Pancreas (tissue), 10 donors: ENCODE measurements around the gene RYR1. TPM values are rescaled to one million over a fixed set of nuclear protein-coding genes. Genes with fewer than 3 reads are reported as not detected.
"Not testable (repeated sequence)": the region's sequence is repeated elsewhere in the genome, so short reads cannot be mapped to it uniquely, and the experiment has no call there.

Experiments
- ATAC-seq, 4 donors: fragments of 200-7000 bp; cut with Tn5 transposase; one replicate each; pipeline versions ENCODE4 v1.8.0 to v1.9.1; 2020; ENCODE audit warnings: mild to moderate bottlenecking in 4 of 4, moderate library complexity in 4 of 4
- DNase-seq, 6 donors: peaks; one replicate each; pipeline ENCODE4 v3.0.0-alpha.2; 2020
- FAIRE-seq: peaks from 2 replicates; lab custom pipeline; 2012; peaks lifted over from hg19 to GRCh38; lab: Jason Lieb, UNC
- H3K27ac ChIP-seq, 4 donors: fragments of 200-600 bp; sonication (generic); 1 replicate in 3 of 4; 2 replicates in 1 of 4; pipeline versions ENCODE4 v1.5.0 to v1.8.0; 2020
- H3K27me3 ChIP-seq, 4 donors: fragments of 200-600 bp; one replicate each; pipeline ENCODE4 v1.8.0; 2021
- H3K36me3 ChIP-seq, 3 donors: fragments of 200-600 bp; sonication (generic) in 1 of 3; one replicate each; pipeline versions ENCODE4 v1.5.0 to v1.8.0; 2020 to 2021
- H3K4me1 ChIP-seq, 3 donors: fragments of 200-600 bp; one replicate each; pipeline ENCODE4 v1.8.0; 2021
- H3K4me3 ChIP-seq, 4 donors: fragments of 200-600 bp; sonication (generic) in 2 of 4; one replicate each; pipeline versions ENCODE4 v1.5.0 to v1.8.0; 2020 to 2021
- H3K9me3 ChIP-seq, 4 donors: fragments of 200-600 bp; one replicate each; pipeline ENCODE4 v1.8.0; 2021
- CTCF ChIP-seq, 4 donors: fragments of 200-600 bp; sonication (generic) in 3 of 4; IDR thresholded peaks; one replicate each; pipeline versions ENCODE4 v1.5.0 to v1.8.0; 2021; ENCODE audit warnings: antibody characterized with exemption in 4 of 4
- WGBS, 2 donors: extraction: QIAGEN DNeasy Blood & Tissue Kit; methylation state at CpG; one replicate each; pipeline ENCODE4 v1.1.7; 2013; 5-methylcytosine and 5-hydroxymethylcytosine counted together
- intact Hi-C, 3 donors: fragments of 100-400 bp; cut with DNase I; formaldehyde crosslinking; loops; one replicate each; pipeline versions ENCODE4 v1.11.1 to v1.14.2; 2022
- polyA plus RNA-seq, 2 donors: library from polyadenylated mRNA; stranded (reverse); fragments of 200-250 nt; gene quantifications; one replicate each; pipeline ENCODE4 v1.2.3, GENCODE V29; 2013
- total RNA-seq, 6 donors: library from RNA; stranded (reverse); fragmentation: NEBNext Ultra II Directional in 4 of 6; extraction: Animal tissue kit (Norgen Biotek cat#: 25700) in 4 of 6; gene quantifications; one replicate each; pipeline versions ENCODE4 v1.2.1 to v1.2.4, GENCODE V29; 2021 to 2023
- donor health status: healthy with polysubstance abuse.
- donor health status: DM: no; HTN: no; CAD: no; lungs with moderate emphysema.
- donor health status: DM: no; HTN: no; CAD: no.
- donor health status: control.
- donor health status: control.
- donor health status: Bipolar disorder and iron deficiency.
- donor health status: DM: yes; HTN: yes; CAD: no.
- donor health status: DM: no; HTN: no; CAD: no.
- donor health status: DM: no; HTN: no; CAD: no.
- donor health status: DM: yes; HTN: yes; CAD: no.

Gene RYR1
- total and polyA plus RNA-seq, 8 donors, result 0.19 to 1.4 (median 0.57) TPM

DNA sequence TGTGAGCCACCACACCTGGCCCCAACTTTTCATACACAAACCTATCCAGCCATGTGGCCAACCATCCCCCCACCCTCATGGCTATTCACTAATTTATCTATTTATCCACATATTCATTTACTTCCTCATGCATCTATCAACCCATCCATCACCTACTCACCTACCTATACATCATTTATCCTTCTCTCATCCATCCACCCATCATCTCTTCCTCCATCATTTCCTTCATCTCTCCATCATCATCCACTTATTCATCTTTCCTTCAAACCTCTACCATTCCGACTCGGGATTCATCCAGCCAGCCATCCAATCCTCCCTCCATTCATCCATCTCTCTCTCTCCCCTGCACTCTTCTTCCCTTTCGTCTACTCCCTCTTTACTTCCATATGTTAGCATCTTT is 54.6 kb downstream of the RYR1 start:
- Histone ChIP-seq H3K27me3 (no peaks in the 10 kb centered on the region), H3K4me1 (no peaks in the 10 kb centered on the region), H3K4me3 (no peak overlapping the region), H3K9me3 (no peaks in the 10 kb centered on the region), H3K27ac (no peak overlapping the region), H3K36me3 (no peaks in the 10 kb centered on the region)
- 62 to 72% methylated on average over 3 of the region's 3 CpGs for WGBS, 2 donors
- no peak for TF ChIP-seq CTCF (IDR thresholded peaks at IDR 0.05)
- intact Hi-C loops, result no loop called here
- no peak for ATAC-seq
- DNase-seq, result no peak
- no peak for FAIRE-seq

GRCh38 chr19:38488776-38489481 is 55.4 kb downstream of the RYR1 start:
- no peak for ATAC-seq
- H3K4me3 ChIP-seq, result no peak overlapping the region
- no peak for DNase-seq
- intact Hi-C loops, result no loop called here
- no peaks in the 10 kb centered on the region for H3K36me3 ChIP-seq
- FAIRE-seq, result no peak
- WGBS, 2 donors, result 60 to 69% methylated on average over 9 of the region's 9 CpGs
- TF ChIP-seq CTCF (IDR thresholded peaks at IDR 0.05), result no peak
- no peaks in the 10 kb centered on the region for H3K27me3 ChIP-seq
- no peaks in the 10 kb centered on the region for H3K4me1 ChIP-seq
- no peak overlapping the region for H3K27ac ChIP-seq
- H3K9me3 ChIP-seq, result no peaks in the 10 kb centered on the region

GRCh38 chr19:38490861-38491260 is 57.4 kb downstream of the RYR1 start:
- no peak for DNase-seq
- Histone ChIP-seq H3K4me3 (no peak overlapping the region), H3K4me1 (no peaks in the 10 kb centered on the region), H3K27ac (no peak overlapping the region), H3K9me3 (no peaks in the 10 kb centered on the region), H3K36me3 (no peaks in the 10 kb centered on the region), H3K27me3 (no peaks in the 10 kb centered on the region)
- no peak for TF ChIP-seq CTCF (IDR thresholded peaks at IDR 0.05)
- intact Hi-C loops, result no loop called here
- no peak for ATAC-seq
- 66 to 89% methylated on average over 2 of the region's 2 CpGs for WGBS, 2 donors
- FAIRE-seq, result no peak

DNA sequence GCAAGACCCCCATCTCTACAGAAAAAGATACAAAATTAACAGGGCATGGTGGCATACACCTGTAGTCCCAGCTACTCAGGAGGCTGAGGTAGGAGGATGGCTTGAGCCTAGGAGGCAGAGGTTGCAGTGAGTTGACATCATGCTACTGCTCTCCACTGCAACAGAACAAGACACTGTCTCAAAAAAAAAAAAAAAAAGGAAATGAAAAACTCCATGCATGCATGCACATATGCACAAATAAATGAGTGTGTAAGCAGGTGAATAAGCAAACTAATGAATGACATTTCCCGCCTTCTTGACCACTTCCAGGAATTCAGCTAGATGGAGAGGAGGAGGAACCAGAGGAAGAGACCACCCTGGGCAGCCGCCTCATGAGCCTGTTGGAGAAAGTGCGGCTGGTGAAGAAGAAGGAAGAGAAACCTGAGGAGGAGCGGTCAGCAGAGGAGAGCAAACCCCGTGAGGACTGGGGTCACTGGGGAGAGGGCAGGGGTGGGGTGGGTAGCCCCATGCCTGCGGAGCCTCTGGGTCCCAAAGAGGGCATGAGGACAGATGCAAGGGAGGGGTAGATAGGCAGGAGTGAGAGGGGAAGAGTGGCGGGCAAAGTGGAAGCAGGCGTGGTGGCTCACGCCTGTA is 58.8 kb downstream of the RYR1 start:
- Histone ChIP-seq H3K9me3 (no peaks in the 10 kb centered on the region), H3K4me1 (no peaks in the 10 kb centered on the region), H3K4me3 (no peak overlapping the region), H3K36me3 (no peaks in the 10 kb centered on the region), H3K27ac (no peak overlapping the region), H3K27me3 (no peaks in the 10 kb centered on the region)
- TF ChIP-seq CTCF (IDR thresholded peaks at IDR 0.05), result no peak
- FAIRE-seq, result no peak
- ATAC-seq, result no peak
- 65 to 74% methylated on average over 8 to 9 of the region's 9 CpGs for WGBS, 2 donors
- DNase-seq, result no peak
- intact Hi-C loops, result no loop called here

GRCh38 chr19:38494379-38494778 is 60.9 kb downstream of the RYR1 start:
- Histone ChIP-seq H3K9me3 (no peaks in the 10 kb centered on the region), H3K4me3 (no peak overlapping the region), H3K4me1 (no peaks in the 10 kb centered on the region), H3K36me3 (no peaks in the 10 kb centered on the region), H3K27ac (no peak overlapping the region), H3K27me3 (no peaks in the 10 kb centered on the region)
- intact Hi-C loops, result no loop called here
- ATAC-seq, result no peak
- TF ChIP-seq CTCF (IDR thresholded peaks at IDR 0.05), result no peak
- FAIRE-seq, result no peak
- 71 to 78% methylated on average over 21 of the region's 21 CpGs for WGBS, 2 donors
- DNase-seq, result no peak

- H3K4me3 ChIP-seq, FAIRE-seq, H3K4me1 ChIP-seq, H3K9me3 ChIP-seq, ATAC-seq, intact Hi-C loops, H3K27me3 ChIP-seq, H3K36me3 ChIP-seq, H3K27ac ChIP-seq, DNase-seq: not testable (repeated sequence)
- WGBS, 2 donors, result 88 to 93% methylated on average over 2 of the region's 2 CpGs
Measured at GRCh38 chr19:38495375-38495774, 61.9 kb downstream of the RYR1 start.
